ENCODE measurements around the gene ZFP36L2. TPM values are rescaled to one million over a fixed set of nuclear protein-coding genes. Genes with fewer than 3 reads are reported as not detected.

Gene ZFP36L2
- total and polyA plus RNA-seq, 9 of the 15 experiments (the other 6 are each of a cell fraction or from before 2014, with no cell fraction given), result 4.1 to 60.6 (median 20.3) TPM

GRCh38 chr2:43225093-43225787 lies 1.2 kb downstream of the ZFP36L2 start (continued):
- TF ChIP-seq, protein P1, sequence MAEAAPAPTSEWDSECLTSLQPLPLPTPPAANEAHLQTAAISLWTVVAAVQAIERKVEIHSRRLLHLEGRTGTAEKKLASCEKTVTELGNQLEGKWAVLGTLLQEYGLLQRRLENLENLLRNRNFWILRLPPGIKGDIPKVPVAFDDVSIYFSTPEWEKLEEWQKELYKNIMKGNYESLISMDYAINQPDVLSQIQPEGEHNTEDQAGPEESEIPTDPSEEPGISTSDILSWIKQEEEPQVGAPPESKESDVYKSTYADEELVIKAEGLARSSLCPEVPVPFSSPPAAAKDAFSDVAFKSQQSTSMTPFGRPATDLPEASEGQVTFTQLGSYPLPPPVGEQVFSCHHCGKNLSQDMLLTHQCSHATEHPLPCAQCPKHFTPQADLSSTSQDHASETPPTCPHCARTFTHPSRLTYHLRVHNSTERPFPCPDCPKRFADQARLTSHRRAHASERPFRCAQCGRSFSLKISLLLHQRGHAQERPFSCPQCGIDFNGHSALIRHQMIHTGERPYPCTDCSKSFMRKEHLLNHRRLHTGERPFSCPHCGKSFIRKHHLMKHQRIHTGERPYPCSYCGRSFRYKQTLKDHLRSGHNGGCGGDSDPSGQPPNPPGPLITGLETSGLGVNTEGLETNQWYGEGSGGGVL (CRISPR knock-in tag; IDR thresholded peaks at IDR 0.05), result 0 out of 2 replicates have a peak, but pooled peaks have one; percentile 16
- no peak for TF ChIP-seq ETS2 (tag; IDR thresholded peaks at IDR 0.05; ENCODE audit: borderline replicate concordance, poor library complexity, severe bottlenecking)
- TF ChIP-seq NCOA6 (IDR thresholded peaks at IDR 0.05), result no peak
- no peak for TF ChIP-seq KAT8 (IDR thresholded peaks at IDR 0.05; ENCODE audit: low read depth)
- TF ChIP-seq, protein P2, sequence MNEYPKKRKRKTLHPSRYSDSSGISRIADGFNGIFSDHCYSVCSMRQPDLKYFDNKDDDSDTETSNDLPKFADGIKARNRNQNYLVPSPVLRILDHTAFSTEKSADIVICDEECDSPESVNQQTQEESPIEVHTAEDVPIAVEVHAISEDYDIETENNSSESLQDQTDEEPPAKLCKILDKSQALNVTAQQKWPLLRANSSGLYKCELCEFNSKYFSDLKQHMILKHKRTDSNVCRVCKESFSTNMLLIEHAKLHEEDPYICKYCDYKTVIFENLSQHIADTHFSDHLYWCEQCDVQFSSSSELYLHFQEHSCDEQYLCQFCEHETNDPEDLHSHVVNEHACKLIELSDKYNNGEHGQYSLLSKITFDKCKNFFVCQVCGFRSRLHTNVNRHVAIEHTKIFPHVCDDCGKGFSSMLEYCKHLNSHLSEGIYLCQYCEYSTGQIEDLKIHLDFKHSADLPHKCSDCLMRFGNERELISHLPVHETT (CRISPR knock-in tag; conservative IDR thresholded peaks at IDR 0.05 in 1 of 2, IDR thresholded peaks at IDR 0.05 in 1 of 2), result no peak
- TF ChIP-seq, protein P3, sequence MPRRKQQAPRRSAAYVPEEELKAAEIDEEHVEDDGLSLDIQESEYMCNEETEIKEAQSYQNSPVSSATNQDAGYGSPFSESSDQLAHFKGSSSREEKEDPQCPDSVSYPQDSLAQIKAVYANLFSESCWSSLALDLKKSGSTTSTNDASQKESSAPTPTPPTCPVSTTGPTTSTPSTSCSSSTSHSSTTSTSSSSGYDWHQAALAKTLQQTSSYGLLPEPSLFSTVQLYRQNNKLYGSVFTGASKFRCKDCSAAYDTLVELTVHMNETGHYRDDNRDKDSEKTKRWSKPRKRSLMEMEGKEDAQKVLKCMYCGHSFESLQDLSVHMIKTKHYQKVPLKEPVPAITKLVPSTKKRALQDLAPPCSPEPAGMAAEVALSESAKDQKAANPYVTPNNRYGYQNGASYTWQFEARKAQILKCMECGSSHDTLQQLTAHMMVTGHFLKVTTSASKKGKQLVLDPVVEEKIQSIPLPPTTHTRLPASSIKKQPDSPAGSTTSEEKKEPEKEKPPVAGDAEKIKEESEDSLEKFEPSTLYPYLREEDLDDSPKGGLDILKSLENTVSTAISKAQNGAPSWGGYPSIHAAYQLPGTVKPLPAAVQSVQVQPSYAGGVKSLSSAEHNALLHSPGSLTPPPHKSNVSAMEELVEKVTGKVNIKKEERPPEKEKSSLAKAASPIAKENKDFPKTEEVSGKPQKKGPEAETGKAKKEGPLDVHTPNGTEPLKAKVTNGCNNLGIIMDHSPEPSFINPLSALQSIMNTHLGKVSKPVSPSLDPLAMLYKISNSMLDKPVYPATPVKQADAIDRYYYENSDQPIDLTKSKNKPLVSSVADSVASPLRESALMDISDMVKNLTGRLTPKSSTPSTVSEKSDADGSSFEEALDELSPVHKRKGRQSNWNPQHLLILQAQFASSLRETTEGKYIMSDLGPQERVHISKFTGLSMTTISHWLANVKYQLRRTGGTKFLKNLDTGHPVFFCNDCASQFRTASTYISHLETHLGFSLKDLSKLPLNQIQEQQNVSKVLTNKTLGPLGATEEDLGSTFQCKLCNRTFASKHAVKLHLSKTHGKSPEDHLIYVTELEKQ (CRISPR knock-in tag; IDR thresholded peaks at IDR 0.05), result peak; percentile 21; the same call in 1 of the 2 replicates
- 0 out of 2 replicates have a peak, but pooled peaks have one; percentile 55 for TF ChIP-seq ZNF311 (CRISPR knock-in tag; IDR thresholded peaks at IDR 0.05)
- TF ChIP-seq, protein P4, sequence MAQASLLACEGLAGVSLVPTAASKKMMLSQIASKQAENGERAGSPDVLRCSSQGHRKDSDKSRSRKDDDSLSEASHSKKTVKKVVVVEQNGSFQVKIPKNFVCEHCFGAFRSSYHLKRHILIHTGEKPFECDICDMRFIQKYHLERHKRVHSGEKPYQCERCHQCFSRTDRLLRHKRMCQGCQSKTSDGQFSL (CRISPR knock-in tag; IDR thresholded peaks at IDR 0.05), result peak; percentile 64; the same call in 1 of the 2 replicates
- TF ChIP-seq, protein P4 (tag; IDR thresholded peaks at IDR 0.05), result no peak; a peak in 1 of 4 replicates
- TF ChIP-seq ZNF253 (CRISPR knock-in tag; conservative IDR thresholded peaks at IDR 0.05), result no peak
- no peak for TF ChIP-seq SMAD4 (CRISPR knock-in tag; conservative IDR thresholded peaks at IDR 0.05)
- no peak for TF ChIP-seq TEAD2 (tag; IDR thresholded peaks at IDR 0.05)
- TF ChIP-seq ZNF444 (CRISPR knock-in tag; IDR thresholded peaks at IDR 0.05), result no peak
- no peak for TF ChIP-seq TOE1 (IDR thresholded peaks at IDR 0.05; ENCODE audit: borderline replicate concordance)
- 0 out of 2 replicates have a peak, but pooled peaks have one; percentile 21 for TF ChIP-seq TOE1 (CRISPR knock-in tag; IDR thresholded peaks at IDR 0.05; ENCODE audit: borderline replicate concordance, low read depth)
- no peak for TF ChIP-seq ZNF717 (CRISPR knock-in tag; IDR thresholded peaks at IDR 0.05)
- TF ChIP-seq, protein P5, sequence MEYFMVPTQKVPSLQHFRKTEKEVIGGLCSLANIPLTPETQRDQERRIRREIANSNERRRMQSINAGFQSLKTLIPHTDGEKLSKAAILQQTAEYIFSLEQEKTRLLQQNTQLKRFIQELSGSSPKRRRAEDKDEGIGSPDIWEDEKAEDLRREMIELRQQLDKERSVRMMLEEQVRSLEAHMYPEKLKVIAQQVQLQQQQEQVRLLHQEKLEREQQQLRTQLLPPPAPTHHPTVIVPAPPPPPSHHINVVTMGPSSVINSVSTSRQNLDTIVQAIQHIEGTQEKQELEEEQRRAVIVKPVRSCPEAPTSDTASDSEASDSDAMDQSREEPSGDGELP (CRISPR knock-in tag; IDR thresholded peaks at IDR 0.05; ENCODE audit: borderline replicate concordance), result peak; percentile 60; the same call in 1 of the 2 replicates
- 0 out of 2 replicates have a peak, but pooled peaks have one; percentile 6 for TF ChIP-seq SRSF1 (IDR thresholded peaks at IDR 0.05; ENCODE audit: low read depth, low read length)

All from K562 (cell line).